A549 (cell line): Measurements from ENCODE around the gene DAZAP1. TPM values are rescaled to one million over a fixed set of nuclear protein-coding genes. Genes with fewer than 3 reads are reported as not detected.

Experiments used
- ATAC-seq, 2 experiments: fragments of 200-7000 bp in 1 of 2; fragments of >200 bp in 1 of 2; cut with Nextera tagmentation in 1 of 2; cut with Tn5 transposase in 1 of 2; 3 replicates each; pipeline versions ENCODE4 v1.8.0 to v1.9.1; 2018 to 2020; ENCODE audit warnings: mild to moderate bottlenecking in 1 of 2, moderate library complexity in 1 of 2
- CTCF ChIA-PET: fragments of 300-600 bp; sonication (Branson Sonifier 250); formaldehyde crosslinking; extraction: SDS; loops from one replicate; lab custom pipeline; 2021; ENCODE audit warnings: antibody characterized with exemption, inconsistent platforms; lab: Yijun Ruan, JAX
- POLR2A ChIA-PET: fragments of 350-600 bp; formaldehyde crosslinking; extraction: SDS; loops from one replicate; lab custom pipeline; 2021; ENCODE audit warnings: antibody characterized with exemption, inconsistent platforms; lab: Yijun Ruan, JAX
- DNase-seq, 2 experiments: peaks; one replicate each; pipeline versions ENCODE4 v3.0.0 to v3.0.0-alpha.2; 2011 to 2016; ENCODE audit warnings: low read depth in 1 of 2, low spot score in 1 of 2
- FAIRE-seq: peaks from 2 replicates; lab custom pipeline; 2011; peaks lifted over from hg19 to GRCh38; lab: Jason Lieb, UNC
- H3K27ac ChIP-seq, 2 experiments: fragments of >200 bp; sonication (Bioruptor Twin); formaldehyde crosslinking; 3 replicates each; pipeline ENCODE4 v1.5.1; 2016 to 2017
- H3K4me1 ChIP-seq: fragments of >200 bp; sonication (Bioruptor Twin); formaldehyde crosslinking; 3 replicates; pipeline ENCODE4 v1.6.1; 2016
- H3K4me2 ChIP-seq: fragments of >200 bp; sonication (Bioruptor Twin); formaldehyde crosslinking; 3 replicates; pipeline ENCODE4 v1.6.1; 2016
- H3K4me3 ChIP-seq: fragments of >200 bp; sonication (Bioruptor Twin); formaldehyde crosslinking; 3 replicates; pipeline ENCODE4 v1.5.1; 2016
- H3K9me3 ChIP-seq: fragments of >200 bp; sonication (Bioruptor Twin); formaldehyde crosslinking; 3 replicates; pipeline ENCODE4 v1.6.1; 2016
- CBX2 ChIP-seq: fragments of 200-600 bp; sonication (generic); IDR thresholded peaks from 2 replicates; pipeline ENCODE4 v1.6.1; 2016; ENCODE audit warnings: low read depth, mild to moderate bottlenecking, borderline replicate concordance
- CBX8 ChIP-seq: fragments of 200-600 bp; sonication (generic); IDR thresholded peaks from 2 replicates; pipeline ENCODE4 v1.6.1; 2016
- FOSL2 ChIP-seq, 2 experiments: fragments of 450-650 bp in 1 of 2; fragments of >200 bp in 1 of 2; sonication (Bioruptor Twin) in 1 of 2; formaldehyde crosslinking; IDR thresholded peaks; 2 replicates each; pipeline versions ENCODE4 v1.5.0 to v1.6.1; 2016 to 2020; ENCODE audit warnings: mild to moderate bottlenecking in 1 of 2, moderate library complexity in 1 of 2
- GATA3 ChIP-seq: IDR thresholded peaks from 2 replicates; pipeline ENCODE4 v1.6.1; 2012; ENCODE audit warnings: borderline replicate concordance
- HEYL ChIP-seq: fragments of 250-450 bp; sonication (Bioruptor Pico); IDR thresholded peaks from 2 replicates; pipeline ENCODE4 v1.8.0; 2021; ENCODE audit warnings: mild to moderate bottlenecking, moderate library complexity
- HOXB13 ChIP-seq: fragments of 250-450 bp; sonication (Bioruptor Pico); IDR thresholded peaks from 2 replicates; pipeline ENCODE4 v1.5.0; 2020; ENCODE audit warnings: low read depth, mild to moderate bottlenecking, moderate library complexity
- HOXB5 ChIP-seq: fragments of 250-450 bp; sonication (Bioruptor Pico); IDR thresholded peaks from 2 replicates; pipeline ENCODE4 v1.5.0; 2020; ENCODE audit warnings: mild to moderate bottlenecking, moderate library complexity
- MAFK ChIP-seq: fragments of 450-650 bp; IDR thresholded peaks from 2 replicates; pipeline ENCODE4 v1.6.1; 2014; ENCODE audit not compliant: partially characterized antibody
- NFE2L2 ChIP-seq: fragments of 150-350 bp; conservative IDR thresholded peaks from 2 replicates; pipeline ENCODE4 v1.6.1; 2014; ENCODE audit warnings: low read length
- PBX3 ChIP-seq: IDR thresholded peaks from 2 replicates; pipeline ENCODE4 v1.6.1; 2012
- POLR2AphosphoS2 ChIP-seq: conservative IDR thresholded peaks from 2 replicates; pipeline ENCODE4 v1.6.1; 2012; ENCODE audit warnings: low read length, improper control_type of control experiment, inconsistent platforms
- RNF2 ChIP-seq: fragments of 200-600 bp; sonication (generic); IDR thresholded peaks from 2 replicates; pipeline ENCODE4 v1.6.1; 2016; ENCODE audit warnings: low read depth, mild to moderate bottlenecking, antibody characterized with exemption, moderate library complexity, borderline replicate concordance
- TP53 ChIP-seq: fragments of 250-450 bp; sonication (Bioruptor Pico); IDR thresholded peaks from 2 replicates; pipeline ENCODE4 v1.5.0; 2021; ENCODE audit warnings: mild to moderate bottlenecking, moderate library complexity
- USF2 ChIP-seq: fragments of 450-650 bp; IDR thresholded peaks from 2 replicates; pipeline ENCODE4 v1.6.1; 2014; ENCODE audit warnings: antibody characterized with exemption
- ZNF302 ChIP-seq: fragments of 250-450 bp; sonication (Bioruptor Pico); IDR thresholded peaks from 2 replicates; pipeline ENCODE4 v1.9.0; 2021; ENCODE audit warnings: inconsistent platforms, mild to moderate bottlenecking, moderate library complexity
- WGBS: methylation state at CpG from one replicate; pipeline ENCODE4 v1.1.6; 2017; ENCODE audit errors: missing lambda C conversion rate; 5-methylcytosine and 5-hydroxymethylcytosine counted together
- polyA plus RNA-seq, 4 experiments: library from polyadenylated mRNA; depleted of rRNA in 3 of 4; stranded (reverse); fragments of >200 nt; fragmentation: RNase III in 1 of 4; extraction: RNeasy Plus Mini Kit Qiagen cat#74134 plus additional on column Dnase treatment in 1 of 4; gene quantifications; 2 replicates in 3 of 4; 3 replicates in 1 of 4; pipeline ENCODE4 v1.2.3, GENCODE V29; 2011 to 2017
- TF ChIP-seq, protein P1 (sequence below): fragments of 250-450 bp; sonication (Bioruptor Pico); IDR thresholded peaks from 2 replicates; pipeline ENCODE4 v1.5.0; 2020; ENCODE audit warnings: low read depth, mild to moderate bottlenecking, moderate library complexity
- TF ChIP-seq, protein P2 (sequence below): IDR thresholded peaks from 2 replicates; pipeline ENCODE4 v1.6.1; 2012; ENCODE audit warnings: low read depth, borderline replicate concordance
- TF ChIP-seq, protein P3 (sequence below): fragments of 200-600 bp; sonication (generic); IDR thresholded peaks from 2 replicates; pipeline ENCODE4 v1.6.1; 2016; ENCODE audit warnings: antibody characterized with exemption, mild to moderate bottlenecking, moderate library complexity

The DAZAP1 gene
- polyA plus RNA-seq, 2 of the 4 experiments (the other 2 are of a cell fraction), result 58.9 to 86.3 TPM

- TF ChIP-seq, protein P1, sequence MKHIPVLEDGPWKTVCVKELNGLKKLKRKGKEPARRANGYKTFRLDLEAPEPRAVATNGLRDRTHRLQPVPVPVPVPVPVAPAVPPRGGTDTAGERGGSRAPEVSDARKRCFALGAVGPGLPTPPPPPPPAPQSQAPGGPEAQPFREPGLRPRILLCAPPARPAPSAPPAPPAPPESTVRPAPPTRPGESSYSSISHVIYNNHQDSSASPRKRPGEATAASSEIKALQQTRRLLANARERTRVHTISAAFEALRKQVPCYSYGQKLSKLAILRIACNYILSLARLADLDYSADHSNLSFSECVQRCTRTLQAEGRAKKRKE, result no peak
- TF ChIP-seq, protein P2, sequence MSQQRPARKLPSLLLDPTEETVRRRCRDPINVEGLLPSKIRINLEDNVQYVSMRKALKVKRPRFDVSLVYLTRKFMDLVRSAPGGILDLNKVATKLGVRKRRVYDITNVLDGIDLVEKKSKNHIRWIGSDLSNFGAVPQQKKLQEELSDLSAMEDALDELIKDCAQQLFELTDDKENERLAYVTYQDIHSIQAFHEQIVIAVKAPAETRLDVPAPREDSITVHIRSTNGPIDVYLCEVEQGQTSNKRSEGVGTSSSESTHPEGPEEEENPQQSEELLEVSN, result no peak
- no peak for TF ChIP-seq HOXB13 (CRISPR knock-in tag)
These were observed 3.4 kb downstream of the DAZAP1 start (continued) for GRCh38 chr19:1410789-1411188.

DNA sequence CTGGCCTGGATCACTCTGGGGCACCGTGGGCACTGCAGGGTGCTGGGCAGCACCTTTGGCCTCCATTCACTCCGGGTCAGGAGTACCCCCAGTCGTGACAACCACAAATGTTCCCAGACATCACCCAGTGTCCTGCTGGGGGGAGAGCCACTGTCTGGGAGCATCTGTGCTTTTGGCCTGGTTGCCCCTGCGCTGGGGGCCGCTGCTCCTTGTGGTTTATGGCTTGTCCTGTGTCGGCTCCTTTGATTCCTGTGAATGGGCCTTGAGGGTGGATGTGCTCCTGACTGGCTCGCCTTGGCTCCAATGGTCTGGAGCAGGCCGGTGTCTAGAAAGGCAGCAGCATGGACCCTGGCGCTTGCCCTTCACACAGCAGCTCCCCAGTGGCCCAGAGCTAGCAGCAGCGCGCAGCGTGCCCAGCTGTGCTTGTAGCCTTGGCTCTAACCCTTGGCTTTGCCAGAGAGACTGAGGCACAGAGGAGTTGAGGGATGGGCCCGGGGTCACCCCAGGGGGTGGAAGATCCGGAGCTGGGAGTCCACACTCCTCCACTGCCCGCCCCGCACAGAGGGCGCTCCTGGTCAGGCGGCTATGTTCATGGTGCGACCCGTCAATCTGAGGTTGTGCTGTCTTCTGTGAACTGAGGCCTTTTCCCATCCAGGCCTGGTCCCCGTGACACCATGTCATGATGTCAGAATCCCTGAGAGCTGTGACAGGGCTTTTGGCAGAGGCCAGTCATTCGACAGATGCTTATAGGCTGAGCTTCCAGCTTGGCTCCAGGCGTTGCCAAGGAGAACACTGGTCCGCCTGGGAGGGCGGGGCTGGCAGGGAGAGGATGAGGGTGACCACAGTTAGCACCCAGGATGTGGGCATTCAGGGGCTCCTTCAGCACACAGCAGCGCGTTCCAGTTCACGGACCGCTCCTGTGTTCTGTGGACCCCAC is 4.1 kb downstream of the DAZAP1 start:
- no peak overlapping the region for H3K27ac ChIP-seq
- no peak for TF ChIP-seq MAFK
- TF ChIP-seq, protein P3, sequence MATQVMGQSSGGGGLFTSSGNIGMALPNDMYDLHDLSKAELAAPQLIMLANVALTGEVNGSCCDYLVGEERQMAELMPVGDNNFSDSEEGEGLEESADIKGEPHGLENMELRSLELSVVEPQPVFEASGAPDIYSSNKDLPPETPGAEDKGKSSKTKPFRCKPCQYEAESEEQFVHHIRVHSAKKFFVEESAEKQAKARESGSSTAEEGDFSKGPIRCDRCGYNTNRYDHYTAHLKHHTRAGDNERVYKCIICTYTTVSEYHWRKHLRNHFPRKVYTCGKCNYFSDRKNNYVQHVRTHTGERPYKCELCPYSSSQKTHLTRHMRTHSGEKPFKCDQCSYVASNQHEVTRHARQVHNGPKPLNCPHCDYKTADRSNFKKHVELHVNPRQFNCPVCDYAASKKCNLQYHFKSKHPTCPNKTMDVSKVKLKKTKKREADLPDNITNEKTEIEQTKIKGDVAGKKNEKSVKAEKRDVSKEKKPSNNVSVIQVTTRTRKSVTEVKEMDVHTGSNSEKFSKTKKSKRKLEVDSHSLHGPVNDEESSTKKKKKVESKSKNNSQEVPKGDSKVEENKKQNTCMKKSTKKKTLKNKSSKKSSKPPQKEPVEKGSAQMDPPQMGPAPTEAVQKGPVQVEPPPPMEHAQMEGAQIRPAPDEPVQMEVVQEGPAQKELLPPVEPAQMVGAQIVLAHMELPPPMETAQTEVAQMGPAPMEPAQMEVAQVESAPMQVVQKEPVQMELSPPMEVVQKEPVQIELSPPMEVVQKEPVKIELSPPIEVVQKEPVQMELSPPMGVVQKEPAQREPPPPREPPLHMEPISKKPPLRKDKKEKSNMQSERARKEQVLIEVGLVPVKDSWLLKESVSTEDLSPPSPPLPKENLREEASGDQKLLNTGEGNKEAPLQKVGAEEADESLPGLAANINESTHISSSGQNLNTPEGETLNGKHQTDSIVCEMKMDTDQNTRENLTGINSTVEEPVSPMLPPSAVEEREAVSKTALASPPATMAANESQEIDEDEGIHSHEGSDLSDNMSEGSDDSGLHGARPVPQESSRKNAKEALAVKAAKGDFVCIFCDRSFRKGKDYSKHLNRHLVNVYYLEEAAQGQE, result no peak
- no peak for TF ChIP-seq ZNF302 (CRISPR knock-in tag)
- no peak for TF ChIP-seq USF2
- no peak for TF ChIP-seq TP53 (CRISPR knock-in tag)
- no peak for TF ChIP-seq CBX8
- no peak for TF ChIP-seq FOSL2 (IDR thresholded peaks at IDR 0.05)
- TF ChIP-seq FOSL2 (CRISPR knock-in tag; IDR thresholded peaks at IDR 0.05), result no peak
- no peak for TF ChIP-seq HOXB5
- no peak for TF ChIP-seq HEYL (CRISPR knock-in tag)
- no peak for TF ChIP-seq NFE2L2
- TF ChIP-seq RNF2, result no peak
- no peak for TF ChIP-seq GATA3
- no peak for TF ChIP-seq POLR2AphosphoS2
- no peak for TF ChIP-seq PBX3
- TF ChIP-seq CBX2, result no peak
- TF ChIP-seq, all 56 proteins: peak for 0
- ChIA-PET POLR2A (no interaction called here), CTCF (interaction anchor here (1.4 kb wide), 1 partner anchor 9 kb away, joined by 4 read pairs; no protein-coding TSS in a partner anchor)
- no peak for DNase-seq
- Histone ChIP-seq H3K4me2 (no peak overlapping the region), H3K9me3 (no peaks in the 10 kb centered on the region), H3K4me3 (no peak overlapping the region), H3K4me1 (peaks cover 25% of the 10 kb centered on the region)
- no peak for ATAC-seq
- no peak for FAIRE-seq
- WGBS, result 86% methylated on average over 16 of the region's 29 CpGs
